Hypothalamus (tissue), 51 donors: Measurements from ENCODE around the gene NT5C3A.
A peak's percentile ranks its signal among the peaks of the same experiment; 100 is the strongest.
"Not testable (repeated sequence)": the region's sequence is repeated elsewhere in the genome, so short reads cannot be mapped to it uniquely, and the experiment has no call there.

Experiments used
- DNase-seq, 51 donors: peaks; one replicate each; lab custom pipeline; 2025; lab: John Stamatoyannopoulos, UW

NT5C3A gene

GRCh38 chr7:32991975-32992700 is 70.4 kb downstream of the NT5C3A start:
- DNase-seq: not testable (repeated sequence)

GRCh38 chr7:32991068-32991585 is 71.4 kb downstream of the NT5C3A start:
- DNase-seq: not testable (repeated sequence)

- not testable (repeated sequence) for DNase-seq
These were observed 74.4 kb downstream of the NT5C3A start for GRCh38 chr7:32988148-32988547.

GRCh38 chr7:32979902-32980301 is 82.7 kb downstream of the NT5C3A start:
- DNase-seq: not testable (repeated sequence)

GRCh38 chr7:32979246-32979645 is 83.3 kb downstream of the NT5C3A start:
- not testable (repeated sequence) for DNase-seq

GRCh38 chr7:32977159-32977558 is 85.4 kb downstream of the NT5C3A start:
- DNase-seq: not testable (repeated sequence)

GRCh38 chr7:32971967-32972366 is 90.6 kb downstream of the NT5C3A start:
- DNase-seq: not testable (repeated sequence)

GRCh38 chr7:32967268-32967582 is 95.4 kb downstream of the NT5C3A start:
- DNase-seq: not testable (repeated sequence)

- not testable (repeated sequence) for DNase-seq
These were observed 95.9 kb downstream of the NT5C3A start for GRCh38 chr7:32966489-32967267.

- peak in 11 of 51 donors; percentile 1 to 39 (median 11) for DNase-seq
These were observed 98.0 kb downstream of the NT5C3A start for GRCh38 chr7:32964461-32965159.
